Tibial artery (tissue), 4 donors: ENCODE data around the gene CPSF4L.

Source experiments
- DNase-seq, 2 donors: peaks; one replicate each; pipeline ENCODE4 v3.0.0-alpha.2; 2019
- H3K27ac ChIP-seq, 2 donors: fragments of 200-600 bp; sonication (generic) in 1 of 2; 1 replicate in 1 of 2; 2 replicates in 1 of 2; pipeline ENCODE4 v1.5.1; 2018 to 2019; ENCODE audit warnings: mild to moderate bottlenecking in 1 of 2
- H3K27me3 ChIP-seq, 2 donors: fragments of 200-600 bp; sonication (generic) in 1 of 2; one replicate each; pipeline versions ENCODE4 v1.5.1 to v1.6.0; 2016 to 2019
- H3K36me3 ChIP-seq, 3 donors: fragments of 200-600 bp; sonication (generic) in 2 of 3; one replicate each; pipeline ENCODE4 v1.5.1; 2016 to 2019; ENCODE audit warnings: mild to moderate bottlenecking in 2 of 3
- H3K4me1 ChIP-seq, 4 donors: fragments of 200-600 bp; sonication (generic) in 2 of 4; 1 replicate in 3 of 4; 2 replicates in 1 of 4; pipeline ENCODE4 v1.5.1; 2016 to 2019
- H3K4me3 ChIP-seq, 2 donors: fragments of 200-600 bp; sonication (generic) in 1 of 2; 1 replicate in 1 of 2; 2 replicates in 1 of 2; pipeline ENCODE4 v1.5.1; 2018 to 2019; ENCODE audit warnings: mild to moderate bottlenecking in 2 of 2
- H3K9me3 ChIP-seq, 3 donors: fragments of 200-600 bp; sonication (generic) in 1 of 3; one replicate each; pipeline ENCODE4 v1.5.1; 2016 to 2019
- intact Hi-C: fragments of 100-400 bp; cut with DNase I; formaldehyde crosslinking; loops from one replicate; pipeline ENCODE4 v1.15.0; 2023; ENCODE audit warnings: low total_unique reads
- TF ChIP-seq, protein P1 (sequence below), 2 experiments: fragments of 200-600 bp in 1 of 2; fragments of 450-650 bp in 1 of 2; IDR thresholded peaks; one replicate each; pipeline ENCODE4 v1.5.1; 2017 to 2019; ENCODE audit warnings: antibody characterized with exemption in 2 of 2, mild to moderate bottlenecking in 1 of 2, moderate library complexity in 1 of 2

Gene CPSF4L

GRCh38 chr17:73301369-73301768 is 39.7 kb upstream of the CPSF4L start:
- peaks cover 0 to 73% (median 49%) of the 10 kb centered on the region in 4 donors for H3K4me1 ChIP-seq
- intact Hi-C loops: loop anchor here (10.0 kb wide), 1 partner anchor 207 kb away; the partner anchor contains the start of gene SLC39A11
- H3K27me3 ChIP-seq: no peaks in the 10 kb centered on the region

DNA sequence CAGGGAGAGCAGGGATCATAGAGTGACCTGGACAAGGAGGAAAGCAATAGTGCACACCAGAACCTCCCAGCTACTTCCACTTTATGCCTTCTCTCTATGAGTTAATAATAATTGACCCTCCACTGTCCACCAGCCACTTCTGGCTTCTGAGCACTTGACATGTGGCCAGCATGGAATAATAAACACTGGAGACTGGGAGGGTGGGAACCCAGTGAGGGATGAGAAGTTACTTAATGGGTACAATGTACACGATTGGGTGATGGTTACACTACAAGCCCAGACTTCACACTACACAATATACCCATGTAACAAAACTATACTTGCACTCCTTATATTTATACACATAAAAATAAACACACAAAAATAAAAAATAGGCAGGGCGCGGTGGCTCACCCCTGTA is 38.7 kb upstream of the CPSF4L start:
- Histone ChIP-seq H3K9me3 (no peaks in the 10 kb centered on the region), H3K4me3 (no peak overlapping the region), H3K27me3 (no peaks in the 10 kb centered on the region), H3K36me3 (no peaks in the 10 kb centered on the region), H3K4me1 (peaks cover 0 to 67% (median 40%) of the 10 kb centered on the region in 4 donors), H3K27ac (no peak overlapping the region)
- intact Hi-C loops: loop anchor here (10.0 kb wide), 1 partner anchor 206 kb away; the partner anchor contains the start of gene SLC39A11
- TF ChIP-seq, protein P1, sequence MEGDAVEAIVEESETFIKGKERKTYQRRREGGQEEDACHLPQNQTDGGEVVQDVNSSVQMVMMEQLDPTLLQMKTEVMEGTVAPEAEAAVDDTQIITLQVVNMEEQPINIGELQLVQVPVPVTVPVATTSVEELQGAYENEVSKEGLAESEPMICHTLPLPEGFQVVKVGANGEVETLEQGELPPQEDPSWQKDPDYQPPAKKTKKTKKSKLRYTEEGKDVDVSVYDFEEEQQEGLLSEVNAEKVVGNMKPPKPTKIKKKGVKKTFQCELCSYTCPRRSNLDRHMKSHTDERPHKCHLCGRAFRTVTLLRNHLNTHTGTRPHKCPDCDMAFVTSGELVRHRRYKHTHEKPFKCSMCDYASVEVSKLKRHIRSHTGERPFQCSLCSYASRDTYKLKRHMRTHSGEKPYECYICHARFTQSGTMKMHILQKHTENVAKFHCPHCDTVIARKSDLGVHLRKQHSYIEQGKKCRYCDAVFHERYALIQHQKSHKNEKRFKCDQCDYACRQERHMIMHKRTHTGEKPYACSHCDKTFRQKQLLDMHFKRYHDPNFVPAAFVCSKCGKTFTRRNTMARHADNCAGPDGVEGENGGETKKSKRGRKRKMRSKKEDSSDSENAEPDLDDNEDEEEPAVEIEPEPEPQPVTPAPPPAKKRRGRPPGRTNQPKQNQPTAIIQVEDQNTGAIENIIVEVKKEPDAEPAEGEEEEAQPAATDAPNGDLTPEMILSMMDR (IDR thresholded peaks at IDR 0.05): no peak
- DNase-seq: no peak

More at GRCh38 chr17:73301369-73301768, 39.7 kb upstream of the CPSF4L start:
- no peaks in the 10 kb centered on the region for H3K9me3 ChIP-seq
- no peak overlapping the region for H3K4me3 ChIP-seq
- no peak overlapping the region for H3K27ac ChIP-seq
- TF ChIP-seq, protein P1 (IDR thresholded peaks at IDR 0.05): no peak
- no peaks in the 10 kb centered on the region for H3K36me3 ChIP-seq
- DNase-seq: no peak

DNA sequence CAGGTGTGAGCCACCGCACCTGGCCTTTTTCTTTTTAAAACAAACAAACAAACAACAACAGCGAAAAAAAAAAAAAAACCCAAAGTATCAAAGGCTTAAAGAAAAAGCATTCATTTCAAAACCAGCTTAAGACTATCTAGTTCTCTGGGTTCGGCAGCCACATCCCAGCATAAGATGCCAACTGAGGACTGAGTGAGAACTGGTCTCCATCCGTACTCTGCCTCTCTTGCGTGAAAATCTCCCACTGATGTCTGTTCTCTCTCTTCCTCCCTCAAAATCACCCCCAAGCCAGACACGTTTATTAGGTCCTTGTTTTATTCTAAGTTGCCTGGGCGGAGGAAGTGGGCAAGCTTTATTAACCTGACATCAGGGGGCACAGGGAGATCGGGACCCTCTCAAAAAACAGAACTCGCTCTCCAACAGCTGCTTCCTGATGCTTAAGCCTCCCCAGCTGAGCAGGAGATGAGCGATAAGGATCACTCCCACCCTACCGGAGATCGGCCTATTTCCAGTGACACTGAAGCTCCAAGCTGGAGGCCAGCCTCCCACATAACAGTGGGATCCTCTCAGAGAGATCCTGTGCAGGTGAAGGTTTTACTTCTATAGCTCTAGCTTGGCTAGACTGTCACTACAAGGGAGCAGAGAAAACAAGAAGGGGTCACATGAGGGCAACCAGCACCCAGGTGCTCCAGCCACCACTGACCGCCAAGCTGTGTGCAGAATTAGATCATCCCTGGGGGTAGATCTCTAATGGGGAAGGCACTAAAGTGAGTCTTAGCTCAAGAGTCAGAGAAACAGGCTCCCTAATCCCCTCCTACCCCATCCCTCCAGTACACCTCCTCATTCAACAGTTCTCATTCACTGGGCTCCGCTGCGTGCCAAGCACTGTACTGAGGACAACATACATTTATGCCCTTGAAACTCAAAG is 36.5 kb upstream of the CPSF4L start:
- Histone ChIP-seq H3K9me3 (no peaks in the 10 kb centered on the region), H3K27ac (no peak overlapping the region), H3K4me3 (no peak overlapping the region), H3K4me1 (peaks cover 0 to 70% (median 38%) of the 10 kb centered on the region in 4 donors), H3K36me3 (no peaks in the 10 kb centered on the region), H3K27me3 (no peaks in the 10 kb centered on the region)
- TF ChIP-seq, protein P1 (IDR thresholded peaks at IDR 0.05): no peak
- intact Hi-C loops: no loop called here
- DNase-seq: no peak

DNA sequence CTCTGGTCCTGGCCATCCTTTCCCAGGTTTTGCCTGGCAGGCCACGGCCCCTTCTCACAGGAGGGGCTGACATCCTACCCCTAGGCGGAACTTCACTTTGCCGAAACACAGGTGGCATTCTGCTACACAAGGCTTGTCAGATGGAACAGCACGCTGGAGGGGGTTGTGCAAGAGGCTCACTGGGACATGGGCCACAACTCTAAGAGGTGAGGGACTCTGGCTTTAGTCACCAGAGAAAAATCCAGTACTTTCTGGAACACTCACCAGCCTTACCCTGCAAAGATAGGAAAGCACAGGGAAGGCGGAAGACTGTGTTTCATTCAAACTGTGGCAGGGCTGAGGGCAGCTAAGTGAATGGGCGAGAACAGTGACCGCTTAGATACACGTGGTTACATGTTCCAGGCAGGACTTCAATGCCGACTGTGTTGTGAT is 31.8 kb upstream of the CPSF4L start:
- intact Hi-C loops: loop anchor here (2.0 kb wide), 1 partner anchor 17 kb away; no protein-coding TSS in a partner anchor
- peak; percentile 79 to 91 for DNase-seq
- H3K36me3 ChIP-seq: no peaks in the 10 kb centered on the region

DNA sequence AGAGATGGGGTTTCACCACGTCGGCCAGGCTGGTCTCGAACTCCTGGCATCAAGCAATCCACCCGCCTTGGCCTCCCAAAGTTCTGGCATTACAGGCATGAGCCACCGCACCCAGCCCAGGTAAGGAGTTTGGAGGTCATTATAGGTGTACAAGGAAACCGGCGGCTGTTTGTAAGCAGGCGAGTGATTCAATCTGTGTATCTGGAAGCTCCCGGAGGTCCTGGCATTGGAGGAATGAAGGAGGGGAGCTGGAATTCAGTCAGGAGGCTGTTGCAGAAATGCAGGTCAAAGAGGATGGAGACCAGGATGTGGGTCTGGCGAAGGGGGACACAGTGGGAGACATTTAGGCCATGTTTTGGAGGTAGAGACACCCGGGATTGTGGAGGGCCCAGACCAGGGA is 31.4 kb upstream of the CPSF4L start:
- Histone ChIP-seq H3K4me3 (no peak overlapping the region), H3K27ac (peak overlapping the region; percentile 87 to 94), H3K36me3 (no peaks in the 10 kb centered on the region), H3K9me3 (no peaks in the 10 kb centered on the region), H3K27me3 (no peaks in the 10 kb centered on the region), H3K4me1 (peaks cover 3 to 78% (median 69%) of the 10 kb centered on the region in 4 donors)
- DNase-seq: no peak
- intact Hi-C loops: loop anchor here (2.0 kb wide), 1 partner anchor 18 kb away; no protein-coding TSS in a partner anchor
- TF ChIP-seq, protein P1 (IDR thresholded peaks at IDR 0.05): no peak

More for the DNA sequence above, 31.8 kb upstream of the CPSF4L start:
- Histone ChIP-seq H3K27me3 (no peaks in the 10 kb centered on the region), H3K9me3 (no peaks in the 10 kb centered on the region), H3K27ac (peak overlapping the region; percentile 87 to 94), H3K4me3 (no peak overlapping the region), H3K4me1 (peaks cover 3 to 79% (median 68%) of the 10 kb centered on the region in 4 donors)
- TF ChIP-seq, protein P1 (IDR thresholded peaks at IDR 0.05): no peak
